Fibroblast of peridontal ligament (primary cell): ENCODE data around the gene ZW10.
"Not testable (repeated sequence)": the region's sequence is repeated elsewhere in the genome, so short reads cannot be mapped to it uniquely, and the experiment has no call there.

Experiments
- DNase-seq: peaks from one replicate; pipeline ENCODE4 v3.0.0-alpha.2; 2010; ENCODE audit errors: extremely low read depth

Gene ZW10

GRCh38 chr11:113763040-113763439 lies 10.5 kb downstream of the ZW10 start:
- not testable (repeated sequence) for DNase-seq

- no peak for DNase-seq
Observed at GRCh38 chr11:113760241-113760640, 13.3 kb downstream of the ZW10 start.

GRCh38 chr11:113752932-113753331 lies 20.6 kb downstream of the ZW10 start:
- no peak for DNase-seq

GRCh38 chr11:113736323-113736722 lies 37.2 kb downstream of the ZW10 start:
- peak; percentile 18 for DNase-seq

- DNase-seq: no peak
Observed at GRCh38 chr11:113732092-113732491, 41.4 kb downstream of the ZW10 start.

GRCh38 chr11:113730887-113731726 lies 42.4 kb downstream of the ZW10 start:
- DNase-seq: peak; percentile 84

- no peak for DNase-seq
Observed at GRCh38 chr11:113729456-113729855, 44.0 kb downstream of the ZW10 start.

GRCh38 chr11:113728814-113729213 lies 44.7 kb downstream of the ZW10 start:
- no peak for DNase-seq

GRCh38 chr11:113725913-113726312 lies 47.6 kb downstream of the ZW10 start:
- no peak for DNase-seq

GRCh38 chr11:113725407-113725806 lies 48.1 kb downstream of the ZW10 start:
- DNase-seq: peak; percentile 9

- no peak for DNase-seq
Observed at GRCh38 chr11:113724778-113725177, 48.7 kb downstream of the ZW10 start.

GRCh38 chr11:113723787-113724186 lies 49.7 kb downstream of the ZW10 start:
- DNase-seq: no peak

- DNase-seq: no peak
Observed at GRCh38 chr11:113722934-113723333, 50.6 kb downstream of the ZW10 start.

- DNase-seq: no peak
Observed at GRCh38 chr11:113722221-113722620, 51.3 kb downstream of the ZW10 start.

- DNase-seq: peak; percentile 76
Observed at GRCh38 chr11:113721462-113722066, 51.9 kb downstream of the ZW10 start.

- not testable (repeated sequence) for DNase-seq
Observed at GRCh38 chr11:113720478-113720877, 53.0 kb downstream of the ZW10 start.

GRCh38 chr11:113715882-113716625 lies 57.4 kb downstream of the ZW10 start:
- no peak for DNase-seq

- no peak for DNase-seq
Observed at GRCh38 chr11:113715273-113715672, 58.2 kb downstream of the ZW10 start.

- no peak for DNase-seq
Observed at GRCh38 chr11:113710989-113711388, 62.5 kb downstream of the ZW10 start.

GRCh38 chr11:113705871-113706655 lies 67.4 kb downstream of the ZW10 start, which contains the start of gene TMPRSS5:
TMPRSS5 (minus strand) TSS chr11:113706308; CDS start chr11:113706224, 84 bp downstream.
- no peak for DNase-seq

GRCh38 chr11:113703551-113703950 lies 69.9 kb downstream of the ZW10 start:
- DNase-seq: not testable (repeated sequence)

- DNase-seq: no peak
Observed at GRCh38 chr11:113701491-113701890, 72.0 kb downstream of the ZW10 start.
